ENCODE data around the gene ADGRF4. TPM values are rescaled to one million over a fixed set of nuclear protein-coding genes. Genes with fewer than 3 reads are reported as not detected.

ADGRF4 gene
- total and polyA plus RNA-seq, 2 donors (not counting 1 experiment from before 2014, with no cell fraction given): not detected

- no peak overlapping the region for H2AFZ ChIP-seq (ENCODE audit: insufficient read depth, low read depth, low read length, poor library complexity, severe bottlenecking)
- POLR2A ChIA-PET: no interaction called here
- no peak overlapping the region for H3K4me3 Mint-ChIP-seq
Measured at GRCh38 chr6:47687432-47687831, 10.9 kb upstream of the ADGRF4 start.

DNA sequence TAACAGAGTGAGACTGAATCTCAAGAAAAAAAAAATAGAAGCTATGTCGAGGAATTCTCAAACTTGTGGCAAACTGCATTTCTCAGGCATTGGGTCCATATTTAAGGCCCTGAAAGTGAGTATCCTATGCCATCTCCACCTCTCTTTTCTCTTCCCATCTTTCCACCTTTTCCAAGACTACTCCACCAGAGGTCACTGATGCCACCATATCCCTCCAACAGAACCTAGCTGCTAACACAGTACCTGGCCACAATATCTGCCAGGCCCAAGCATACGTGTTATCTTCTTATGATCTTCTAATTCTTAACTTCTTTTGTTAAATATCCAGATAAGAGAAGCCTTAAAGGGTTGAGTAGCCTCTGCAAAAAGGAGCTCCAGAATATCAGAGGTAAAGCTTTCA is 8.2 kb upstream of the ADGRF4 start:
- H3K36me3 ChIP-seq (replicated peaks in 1 of 2; ENCODE audit: control extremely low read depth in 1 of 2, control insufficient read depth in 1 of 2, extremely low read depth in 1 of 2, insufficient read depth in 2 of 2, low read length in 1 of 2): no peaks in the 10 kb centered on the region
- ATAC-seq (ENCODE audit: low read depth): no peak
- no peak overlapping the region for H3K27ac ChIP-seq (ENCODE audit: low read length in 2 of 2)
- ChIA-PET CTCF (no interaction called here), POLR2A (no interaction called here)
- no peaks in the 10 kb centered on the region for H3K27me3 ChIP-seq (replicated peaks in 1 of 4; ENCODE audit: control extremely low read depth in 1 of 4, control insufficient read depth in 3 of 4, insufficient read depth in 4 of 4, low read length in 3 of 4)
- TF ChIP-seq EZH2 (IDR thresholded peaks at IDR 0.05; ENCODE audit: borderline replicate concordance, insufficient read depth, low read depth, low read length, poor library complexity, severe bottlenecking): no peak
- no peak overlapping the region for H3K9ac ChIP-seq (ENCODE audit: low read length)
- Mint-ChIP-seq H3K27ac (no peak overlapping the region), H3K9me3 (ENCODE audit: insufficient read depth) (no peaks in the 10 kb centered on the region), H3K27me3 (peaks cover 15% of the 10 kb centered on the region), H3K4me3 (no peak overlapping the region), H3K4me1 (no peaks in the 10 kb centered on the region)
- intact Hi-C loops (cut with micrococcal nuclease): no loop called here
- H4K20me1 ChIP-seq (ENCODE audit: control insufficient read depth, insufficient read depth, low read length, poor library complexity, severe bottlenecking): no peaks in the 10 kb centered on the region
- no peaks in the 10 kb centered on the region for H3K9me3 ChIP-seq (ENCODE audit: control extremely low read depth in 1 of 3, control insufficient read depth in 2 of 3, insufficient read depth in 1 of 3, low read length in 2 of 3)
- H3K79me2 ChIP-seq (ENCODE audit: control insufficient read depth, insufficient read depth, low read length): no peaks in the 10 kb centered on the region
- H3K4me1 ChIP-seq (ENCODE audit: control insufficient read depth in 2 of 2, insufficient read depth in 2 of 2, low read length in 2 of 2): no peaks in the 10 kb centered on the region
- H3K4me2 ChIP-seq (replicated peaks; ENCODE audit: low read depth, low read length, poor library complexity, severe bottlenecking): no peak overlapping the region
- DNase-seq: no peak
- no peak overlapping the region for H2AFZ ChIP-seq (ENCODE audit: insufficient read depth, low read depth, low read length, poor library complexity, severe bottlenecking)
- WGBS (ENCODE audit: insufficient coverage): 86% methylated on average over 1 of the region's 2 CpGs
- no peak overlapping the region for H3K4me3 ChIP-seq (ENCODE audit: control extremely low read depth in 1 of 5, extremely low read depth in 1 of 5, insufficient read depth in 1 of 5, low read depth in 2 of 5, low read length in 4 of 5)

More at GRCh38 chr6:47687432-47687831, 10.9 kb upstream of the ADGRF4 start:
- H3K4me1 ChIP-seq (ENCODE audit: control insufficient read depth in 2 of 2, insufficient read depth in 2 of 2, low read length in 2 of 2): no peaks in the 10 kb centered on the region
- TF ChIP-seq, protein P1, sequence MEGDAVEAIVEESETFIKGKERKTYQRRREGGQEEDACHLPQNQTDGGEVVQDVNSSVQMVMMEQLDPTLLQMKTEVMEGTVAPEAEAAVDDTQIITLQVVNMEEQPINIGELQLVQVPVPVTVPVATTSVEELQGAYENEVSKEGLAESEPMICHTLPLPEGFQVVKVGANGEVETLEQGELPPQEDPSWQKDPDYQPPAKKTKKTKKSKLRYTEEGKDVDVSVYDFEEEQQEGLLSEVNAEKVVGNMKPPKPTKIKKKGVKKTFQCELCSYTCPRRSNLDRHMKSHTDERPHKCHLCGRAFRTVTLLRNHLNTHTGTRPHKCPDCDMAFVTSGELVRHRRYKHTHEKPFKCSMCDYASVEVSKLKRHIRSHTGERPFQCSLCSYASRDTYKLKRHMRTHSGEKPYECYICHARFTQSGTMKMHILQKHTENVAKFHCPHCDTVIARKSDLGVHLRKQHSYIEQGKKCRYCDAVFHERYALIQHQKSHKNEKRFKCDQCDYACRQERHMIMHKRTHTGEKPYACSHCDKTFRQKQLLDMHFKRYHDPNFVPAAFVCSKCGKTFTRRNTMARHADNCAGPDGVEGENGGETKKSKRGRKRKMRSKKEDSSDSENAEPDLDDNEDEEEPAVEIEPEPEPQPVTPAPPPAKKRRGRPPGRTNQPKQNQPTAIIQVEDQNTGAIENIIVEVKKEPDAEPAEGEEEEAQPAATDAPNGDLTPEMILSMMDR (IDR thresholded peaks at IDR 0.05): no peak
- no peak for TF ChIP-seq EZH2 (IDR thresholded peaks at IDR 0.05; ENCODE audit: borderline replicate concordance, insufficient read depth, low read depth, low read length, poor library complexity, severe bottlenecking)
- WGBS (ENCODE audit: insufficient coverage): 94% methylated on average over 2 of the region's 2 CpGs
- H3K27ac Mint-ChIP-seq: no peak overlapping the region
- no peaks in the 10 kb centered on the region for H3K9me3 ChIP-seq (ENCODE audit: control extremely low read depth in 1 of 3, control insufficient read depth in 2 of 3, insufficient read depth in 1 of 3, low read length in 2 of 3)
- CTCF ChIA-PET: no interaction called here
- intact Hi-C loops (cut with micrococcal nuclease): no loop called here
- no peaks in the 10 kb centered on the region for H3K9me3 Mint-ChIP-seq (ENCODE audit: insufficient read depth)
- no peak overlapping the region for H3K4me2 ChIP-seq (replicated peaks; ENCODE audit: low read depth, low read length, poor library complexity, severe bottlenecking)
- no peak overlapping the region for H3K9ac ChIP-seq (ENCODE audit: low read length)
- H3K27me3 Mint-ChIP-seq: peaks cover 19% of the 10 kb centered on the region
- no peak for DNase-seq
- no peaks in the 10 kb centered on the region for H3K4me1 Mint-ChIP-seq
- no peaks in the 10 kb centered on the region for H3K79me2 ChIP-seq (ENCODE audit: control insufficient read depth, insufficient read depth, low read length)
- no peaks in the 10 kb centered on the region for H3K36me3 ChIP-seq (replicated peaks in 1 of 2; ENCODE audit: control extremely low read depth in 1 of 2, control insufficient read depth in 1 of 2, extremely low read depth in 1 of 2, insufficient read depth in 2 of 2, low read length in 1 of 2)
- no peak overlapping the region for H3K27ac ChIP-seq (ENCODE audit: low read length in 2 of 2)
- no peak overlapping the region for H3K4me3 ChIP-seq (ENCODE audit: control extremely low read depth in 1 of 5, extremely low read depth in 1 of 5, insufficient read depth in 1 of 5, low read depth in 2 of 5, low read length in 4 of 5)
- H4K20me1 ChIP-seq (ENCODE audit: control insufficient read depth, insufficient read depth, low read length, poor library complexity, severe bottlenecking): no peaks in the 10 kb centered on the region
- peaks cover 0 to 3% (median 0%) of the 10 kb centered on the region in 4 experiments for H3K27me3 ChIP-seq (replicated peaks in 1 of 4; ENCODE audit: control extremely low read depth in 1 of 4, control insufficient read depth in 3 of 4, insufficient read depth in 4 of 4, low read length in 3 of 4)
- no peak for ATAC-seq (ENCODE audit: low read depth)
